Ascending aorta (tissue), 1 donor: Measurements from ENCODE around the gene MIEF2. TPM values are rescaled to one million over a fixed set of nuclear protein-coding genes. Genes with fewer than 3 reads are reported as not detected.

Source experiments
- total RNA-seq: library from RNA; depleted of rRNA; stranded (reverse); fragments of >200 nt; gene quantifications from one replicate; pipeline ENCODE4 v1.1.0, GENCODE V29; 2016

The MIEF2 gene
- total RNA-seq, 1 donor from 2014 or later: 18.5 TPM

Other genes starting within 250 kb of the MIEF2 start
- 2.6 TPM for gene ATPAF2, start 221.5 kb upstream of the MIEF2 start, total RNA-seq
- gene GID4, start 221.3 kb upstream of the MIEF2 start, total RNA-seq: 8.3 TPM
- 118 TPM for gene DRG2, start 172.7 kb upstream of the MIEF2 start, total RNA-seq
- 2.0 TPM for gene MYO15A, start 151.9 kb upstream of the MIEF2 start, total RNA-seq
- gene ALKBH5, start 76.8 kb upstream of the MIEF2 start, total RNA-seq: 73.4 TPM
- gene LLGL1, start 35.0 kb upstream of the MIEF2 start, total RNA-seq: 25.3 TPM
- 716 TPM for gene FLII, start 1.9 kb upstream of the MIEF2 start, total RNA-seq
- 52.8 TPM for gene TOP3A, start 54.3 kb downstream of the MIEF2 start, total RNA-seq
- gene SMCR8, start 54.6 kb downstream of the MIEF2 start, total RNA-seq: 10.3 TPM
- 16.7 TPM for gene SHMT1, start 102.9 kb downstream of the MIEF2 start, total RNA-seq
- gene EVPLL, start 117.1 kb downstream of the MIEF2 start, total RNA-seq: not detected
- not detected for gene LGALS9C, start 216.1 kb downstream of the MIEF2 start, total RNA-seq